HG02571 (cell line): Measurements from ENCODE around the gene TMPRSS7.

Source experiments
- ATAC-seq: cut with Tn5 transposase; IDR thresholded peaks from one replicate; pipeline ENCODE4 v1.9.1; 2021; ENCODE audit warnings: mild to moderate bottlenecking, moderate library complexity; ENCODE audit not compliant: unreplicated experiment

TMPRSS7 gene, protein sequence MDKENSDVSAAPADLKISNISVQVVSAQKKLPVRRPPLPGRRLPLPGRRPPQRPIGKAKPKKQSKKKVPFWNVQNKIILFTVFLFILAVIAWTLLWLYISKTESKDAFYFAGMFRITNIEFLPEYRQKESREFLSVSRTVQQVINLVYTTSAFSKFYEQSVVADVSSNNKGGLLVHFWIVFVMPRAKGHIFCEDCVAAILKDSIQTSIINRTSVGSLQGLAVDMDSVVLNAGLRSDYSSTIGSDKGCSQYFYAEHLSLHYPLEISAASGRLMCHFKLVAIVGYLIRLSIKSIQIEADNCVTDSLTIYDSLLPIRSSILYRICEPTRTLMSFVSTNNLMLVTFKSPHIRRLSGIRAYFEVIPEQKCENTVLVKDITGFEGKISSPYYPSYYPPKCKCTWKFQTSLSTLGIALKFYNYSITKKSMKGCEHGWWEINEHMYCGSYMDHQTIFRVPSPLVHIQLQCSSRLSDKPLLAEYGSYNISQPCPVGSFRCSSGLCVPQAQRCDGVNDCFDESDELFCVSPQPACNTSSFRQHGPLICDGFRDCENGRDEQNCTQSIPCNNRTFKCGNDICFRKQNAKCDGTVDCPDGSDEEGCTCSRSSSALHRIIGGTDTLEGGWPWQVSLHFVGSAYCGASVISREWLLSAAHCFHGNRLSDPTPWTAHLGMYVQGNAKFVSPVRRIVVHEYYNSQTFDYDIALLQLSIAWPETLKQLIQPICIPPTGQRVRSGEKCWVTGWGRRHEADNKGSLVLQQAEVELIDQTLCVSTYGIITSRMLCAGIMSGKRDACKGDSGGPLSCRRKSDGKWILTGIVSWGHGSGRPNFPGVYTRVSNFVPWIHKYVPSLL

GRCh38 chr3:112034436-112034835, at the start of gene TMPRSS7:
Gene TMPRSS7, plus strand, starts transcription at chr3:112034736. Its CDS starts 110 bp downstream, at chr3:112034846.
- ATAC-seq, result no peak

GRCh38 chr3:111986800-111987199, 47.7 kb upstream of the TMPRSS7 start:
- ATAC-seq, result no peak

- ATAC-seq, result peak; percentile 93
Observed at GRCh38 chr3:111989061-111989678, 45.4 kb upstream of the TMPRSS7 start.

DNA sequence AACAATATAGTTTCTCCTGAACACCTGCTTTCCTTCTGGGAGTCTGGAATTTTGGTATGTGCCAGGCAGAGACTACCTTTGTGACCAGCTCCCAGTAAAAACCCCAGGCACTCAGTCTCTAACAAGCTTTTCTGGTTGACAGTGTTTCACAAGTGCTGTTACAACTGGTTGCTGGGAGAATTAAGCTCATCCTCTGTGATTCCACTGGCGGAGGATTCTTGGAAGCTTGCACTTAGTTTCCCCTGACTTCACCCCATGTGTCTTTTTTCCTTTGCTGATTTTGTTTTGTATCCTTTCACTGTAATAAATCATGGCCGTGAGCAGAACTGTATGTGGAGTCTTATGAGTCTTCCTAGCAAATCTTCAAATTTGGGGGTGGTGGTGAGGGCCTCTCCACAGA, 41.5 kb upstream of the TMPRSS7 start:
- ATAC-seq, result no peak

- ATAC-seq, result no peak
Observed at GRCh38 chr3:111998636-111999483, 35.7 kb upstream of the TMPRSS7 start, which contains the start of gene TAGLN3. Gene TAGLN3, plus strand, starts transcription at chr3:111998922. Its CDS starts 501 bp downstream, at chr3:111999423.

GRCh38 chr3:111999484-112000324, 34.8 kb upstream of the TMPRSS7 start:
- no peak for ATAC-seq

GRCh38 chr3:112000367-112000771, 34.2 kb upstream of the TMPRSS7 start:
- no peak for ATAC-seq

DNA sequence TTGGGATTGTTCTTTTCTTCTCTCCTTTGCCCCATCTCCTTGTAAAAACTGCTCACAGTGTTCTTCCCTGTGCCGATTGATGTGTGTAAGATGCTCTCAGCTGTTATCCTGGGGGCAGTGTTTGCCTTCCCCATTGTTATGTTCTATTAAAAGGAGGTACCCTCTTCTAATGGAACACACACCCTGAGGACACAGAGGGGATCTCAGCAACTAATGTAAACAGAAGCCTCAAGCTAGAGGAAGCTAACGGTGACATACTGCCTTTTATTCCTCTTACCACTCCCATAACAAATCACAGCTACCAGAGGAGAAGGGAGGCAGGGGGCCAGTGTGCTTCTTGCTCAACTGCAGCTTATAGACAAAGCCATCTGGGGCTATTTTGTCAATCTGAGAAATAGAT, 33.6 kb upstream of the TMPRSS7 start:
- no peak for ATAC-seq

DNA sequence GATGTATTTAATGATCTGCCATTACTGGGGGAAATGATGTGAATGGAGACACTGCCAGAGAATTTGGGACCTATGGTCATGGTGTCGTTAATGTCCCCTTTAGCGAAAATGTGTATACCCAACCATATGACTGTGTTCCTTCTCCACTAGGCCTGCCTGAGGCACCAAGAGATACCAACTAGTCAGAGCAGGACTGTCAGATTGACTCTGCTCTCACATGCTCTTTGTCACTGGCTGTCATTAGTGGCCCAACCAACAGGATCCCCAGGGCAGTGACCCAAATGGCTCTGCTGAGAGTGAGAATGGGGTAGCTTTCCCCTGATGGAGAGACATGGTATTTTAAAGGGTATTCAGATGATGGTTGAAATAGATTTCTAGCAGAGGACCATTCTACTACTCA, 33.0 kb upstream of the TMPRSS7 start:
- ATAC-seq, result no peak

GRCh38 chr3:112002096-112002971, 32.2 kb upstream of the TMPRSS7 start:
- ATAC-seq, result no peak

- no peak for ATAC-seq
Observed at GRCh38 chr3:112003321-112004080, 31.0 kb upstream of the TMPRSS7 start.

GRCh38 chr3:112004187-112004586, 30.3 kb upstream of the TMPRSS7 start:
- no peak for ATAC-seq

- ATAC-seq, result no peak
Observed at GRCh38 chr3:112004669-112005068, 29.9 kb upstream of the TMPRSS7 start.

DNA sequence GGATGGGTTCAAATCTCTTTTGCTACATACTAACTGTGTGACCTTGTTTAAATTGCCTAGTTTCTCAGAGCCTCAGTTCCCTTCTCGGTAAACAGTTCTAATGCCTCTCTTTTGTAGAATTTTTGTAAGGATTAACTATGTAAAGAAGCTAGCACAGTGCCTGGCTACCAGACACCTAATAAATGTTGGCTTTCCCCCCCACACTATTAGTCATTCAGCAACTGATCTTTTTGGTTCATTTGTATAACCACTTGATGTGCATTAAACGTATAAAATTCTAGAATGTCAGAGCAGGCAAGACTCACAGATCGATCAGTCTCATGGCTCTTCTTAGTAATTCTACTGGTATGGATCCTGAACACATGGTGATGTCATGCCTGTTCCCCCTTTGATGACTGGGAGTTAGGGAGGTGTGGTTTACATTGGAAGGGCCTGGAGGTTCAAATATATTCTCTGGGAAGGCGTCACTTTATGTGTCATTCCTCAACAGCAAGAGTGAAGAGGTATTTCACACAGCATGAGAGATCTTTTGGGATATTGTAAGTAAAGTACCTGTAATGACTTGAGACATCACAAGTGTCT, 29.4 kb upstream of the TMPRSS7 start:
- ATAC-seq, result no peak

- ATAC-seq, result no peak
Observed at GRCh38 chr3:112007633-112008032, 26.9 kb upstream of the TMPRSS7 start.

DNA sequence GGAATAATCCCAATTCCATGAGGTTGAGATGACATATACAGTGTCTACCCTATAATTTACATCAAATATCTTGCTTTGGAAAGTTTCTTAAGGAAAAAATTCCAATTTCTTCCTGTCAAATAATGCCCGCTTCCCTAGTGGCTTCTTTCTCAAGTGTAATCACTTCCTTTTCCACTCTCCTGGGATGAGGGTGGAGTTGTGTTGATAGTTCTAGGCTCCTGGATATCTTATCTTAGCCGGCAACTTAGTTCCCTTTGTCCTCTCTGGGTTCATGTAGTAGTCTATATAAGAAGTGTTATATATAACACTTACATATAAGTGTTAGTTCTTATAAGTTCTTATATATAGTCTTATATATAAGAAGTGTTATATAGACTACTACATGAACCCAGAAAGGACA, 24.9 kb upstream of the TMPRSS7 start:
- ATAC-seq, result no peak

- no peak for ATAC-seq
Observed at GRCh38 chr3:112010636-112011035, 23.9 kb upstream of the TMPRSS7 start.
